COR-L47 (cell line): Measurements from ENCODE around the gene CD28.

Source experiments
- DNase-seq: peaks from one replicate; lab custom pipeline; 2025; lab: John Stamatoyannopoulos, UW

Gene CD28

DNA sequence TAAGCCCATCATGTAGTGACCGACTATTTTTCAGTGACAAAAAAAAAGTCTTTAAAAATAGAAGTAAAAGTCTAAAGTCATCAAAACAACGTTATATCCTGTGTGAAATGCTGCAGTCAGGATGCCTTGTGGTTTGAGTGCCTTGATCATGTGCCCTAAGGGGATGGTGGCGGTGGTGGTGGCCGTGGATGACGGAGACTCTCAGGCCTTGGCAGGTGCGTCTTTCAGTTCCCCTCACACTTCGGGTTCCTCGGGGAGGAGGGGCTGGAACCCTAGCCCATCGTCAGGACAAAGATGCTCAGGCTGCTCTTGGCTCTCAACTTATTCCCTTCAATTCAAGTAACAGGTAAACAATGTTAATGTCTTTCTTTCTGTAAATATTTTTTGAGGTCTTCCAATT lies at the start of gene CD28:
Gene CD28 (plus strand): TSS at position 237 of the 400 bp plus-strand sequence. CDS start 58 bp downstream, at position 295.
- DNase-seq, result no peak

DNA sequence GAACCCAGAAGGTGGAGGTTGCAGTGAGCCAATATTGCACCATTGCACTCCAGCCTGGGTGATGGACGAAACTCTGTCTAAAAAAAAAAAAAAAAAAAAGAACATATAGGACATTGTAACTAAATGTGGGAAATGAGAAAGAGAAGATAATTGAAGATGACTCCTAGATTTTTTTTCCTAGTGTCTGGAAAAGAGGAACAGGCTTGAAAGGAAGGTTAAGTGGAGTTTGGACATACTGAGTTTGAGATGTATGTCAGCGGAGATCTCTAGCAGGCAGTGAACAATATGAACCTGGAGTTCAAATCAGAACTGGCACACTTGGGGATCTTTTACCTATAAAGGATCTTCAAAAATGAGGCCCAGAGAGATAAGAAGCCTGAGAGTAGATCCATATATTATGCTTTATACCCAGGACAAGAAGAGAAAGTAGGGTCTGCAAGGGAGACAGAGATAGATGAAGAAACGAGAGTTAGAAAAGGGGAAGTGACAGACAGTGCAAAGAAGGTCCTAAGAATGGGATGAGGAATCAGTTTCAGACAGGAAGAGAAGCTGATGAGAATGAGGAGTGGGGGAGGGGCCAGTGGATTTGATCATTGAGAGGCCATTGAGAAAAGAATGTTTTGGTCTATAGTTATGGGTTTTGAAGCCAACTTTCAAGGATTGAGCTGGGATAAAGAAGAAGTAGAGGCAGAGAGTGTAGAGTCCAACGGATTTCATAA lies 46.9 kb upstream of the CD28 start:
- no peak for DNase-seq

DNA sequence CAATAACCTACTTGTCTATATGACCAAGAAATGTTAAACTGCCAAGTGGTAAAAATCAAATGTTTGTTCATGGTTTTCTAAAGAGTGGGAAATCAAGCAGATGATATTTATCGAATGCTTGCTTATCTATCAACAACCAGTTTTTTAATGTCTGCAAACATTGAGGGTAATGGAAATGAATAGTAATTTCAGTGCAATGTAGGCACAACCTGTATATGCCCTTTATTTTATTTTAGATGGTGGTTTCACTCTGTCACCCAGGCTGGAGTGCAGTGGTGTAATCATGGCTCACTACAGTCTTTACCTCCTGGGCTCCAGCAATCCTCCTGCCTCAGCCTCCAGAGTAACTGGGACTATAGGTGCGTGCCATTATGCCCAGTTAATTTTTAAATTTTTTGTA lies 46.0 kb upstream of the CD28 start:
- no peak for DNase-seq

DNA sequence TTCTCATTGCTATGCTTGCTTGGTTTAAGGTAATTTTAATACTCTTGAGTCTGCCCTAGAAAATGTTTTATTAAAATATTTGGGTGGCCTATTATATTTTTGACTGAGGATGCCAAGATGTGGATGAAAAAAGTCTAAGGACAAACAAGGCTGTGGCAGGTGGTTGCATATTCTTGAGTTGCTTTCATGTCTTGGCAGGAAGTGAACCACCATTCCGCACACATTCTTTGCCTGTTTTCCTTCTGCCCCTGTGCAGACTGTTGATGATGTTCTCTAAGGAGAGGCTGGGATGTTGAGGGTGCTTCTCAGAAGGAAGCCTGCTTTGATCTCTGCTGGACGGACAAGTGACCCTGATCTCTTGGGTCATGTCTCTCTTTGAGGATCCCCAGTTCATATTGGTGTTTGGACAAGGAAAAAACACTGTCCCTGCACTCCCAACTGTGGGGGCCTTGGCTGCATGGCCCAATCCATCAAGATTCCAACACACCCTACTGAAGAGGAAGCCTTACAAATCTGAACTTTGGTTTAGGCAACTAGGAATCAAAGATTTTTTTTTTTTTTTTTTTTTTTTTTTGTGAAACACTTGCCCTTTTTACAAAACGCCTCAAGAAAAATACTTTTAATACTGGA lies 45.0 kb upstream of the CD28 start:
- DNase-seq, result no peak

DNA sequence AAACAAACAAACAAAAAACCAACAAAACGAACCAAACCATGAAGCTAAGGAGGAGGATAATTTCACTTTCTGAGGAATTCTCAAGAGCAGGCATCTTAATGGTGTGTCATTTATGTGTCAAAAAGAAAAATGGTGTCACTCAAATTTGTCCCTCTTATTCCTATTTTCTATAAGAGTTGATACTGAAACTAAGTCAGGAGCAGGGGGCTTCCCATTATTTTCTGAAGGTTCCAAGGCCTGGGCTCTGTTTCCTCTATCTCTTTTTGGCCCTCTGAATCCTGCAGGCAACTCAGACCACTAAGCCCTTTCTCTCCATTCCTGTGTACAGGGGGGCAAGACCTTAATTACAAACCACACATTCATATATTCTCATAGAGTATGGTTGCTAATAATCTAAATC lies 44.0 kb upstream of the CD28 start:
- DNase-seq, result no peak

DNA sequence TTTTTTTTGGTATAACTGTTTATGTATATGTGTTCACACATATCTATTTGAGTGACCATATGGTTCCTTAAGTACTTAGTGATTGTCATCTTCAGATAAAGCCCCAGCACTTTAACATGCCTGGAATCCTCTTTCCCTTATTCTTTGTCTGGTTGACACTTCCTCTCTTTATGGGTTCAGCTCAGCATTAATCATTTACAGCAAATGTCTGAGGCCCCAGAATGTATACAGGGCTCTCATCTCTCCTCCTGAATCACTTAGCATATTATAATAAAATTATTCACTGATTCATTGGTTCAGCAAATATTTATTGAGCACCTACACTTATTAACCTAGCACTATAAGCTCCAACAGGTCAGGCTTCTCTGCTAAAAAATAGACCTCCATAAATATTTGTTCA lies 43.5 kb upstream of the CD28 start:
- no peak for DNase-seq

DNA sequence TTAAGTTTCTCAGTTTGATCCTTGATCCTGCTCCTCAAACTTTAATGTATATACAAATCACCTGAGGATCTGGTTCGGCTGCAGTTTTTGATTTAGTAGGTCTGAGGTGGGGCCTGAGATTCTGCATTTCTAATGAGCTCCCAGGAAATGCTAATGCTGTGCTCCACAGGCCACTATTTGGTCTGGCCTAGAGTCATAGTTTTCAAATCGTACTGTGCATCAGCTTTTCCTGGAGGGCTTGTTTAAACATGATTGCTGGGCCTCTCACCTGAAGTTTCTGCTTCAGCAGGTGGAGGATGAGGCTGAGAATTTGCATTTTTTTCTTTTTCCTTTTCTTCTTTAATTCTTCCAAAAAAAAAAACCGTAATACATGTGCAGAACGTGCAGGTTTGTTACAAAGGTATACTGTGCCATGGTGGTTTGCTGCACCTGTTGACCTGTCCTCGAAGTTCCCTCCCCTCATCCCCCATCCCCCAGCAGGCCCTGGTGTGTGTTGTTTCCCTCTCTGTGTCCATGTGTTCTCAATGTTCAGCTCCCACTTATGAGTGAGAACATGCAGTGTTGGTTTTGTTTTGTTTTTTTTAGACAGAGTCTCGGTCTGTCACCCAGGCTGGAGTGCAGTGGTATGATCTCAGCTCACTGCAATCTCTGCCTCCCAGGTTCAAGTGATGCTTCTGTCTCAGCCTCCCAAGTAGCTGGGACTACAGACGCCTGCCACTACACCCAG lies 42.2 kb upstream of the CD28 start:
- no peak for DNase-seq

DNA sequence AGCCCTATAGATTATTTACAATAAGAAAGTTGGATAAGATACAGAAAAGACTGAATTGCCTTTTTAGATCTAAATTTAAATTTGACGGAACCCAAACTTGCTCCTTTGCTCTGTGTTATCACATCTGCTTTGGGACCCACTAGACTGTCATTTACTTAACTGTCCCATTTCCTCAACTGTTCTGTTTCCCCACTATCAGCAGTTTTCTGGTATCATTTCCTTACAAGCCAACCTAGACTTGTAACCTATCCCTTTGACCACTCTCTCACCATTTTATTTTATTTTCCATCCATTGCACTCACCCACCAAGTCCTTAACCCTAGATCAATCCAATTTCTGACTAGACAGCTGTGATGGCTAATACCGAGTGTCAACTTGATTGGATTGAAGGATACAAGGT lies 38.6 kb upstream of the CD28 start:
- no peak for DNase-seq

DNA sequence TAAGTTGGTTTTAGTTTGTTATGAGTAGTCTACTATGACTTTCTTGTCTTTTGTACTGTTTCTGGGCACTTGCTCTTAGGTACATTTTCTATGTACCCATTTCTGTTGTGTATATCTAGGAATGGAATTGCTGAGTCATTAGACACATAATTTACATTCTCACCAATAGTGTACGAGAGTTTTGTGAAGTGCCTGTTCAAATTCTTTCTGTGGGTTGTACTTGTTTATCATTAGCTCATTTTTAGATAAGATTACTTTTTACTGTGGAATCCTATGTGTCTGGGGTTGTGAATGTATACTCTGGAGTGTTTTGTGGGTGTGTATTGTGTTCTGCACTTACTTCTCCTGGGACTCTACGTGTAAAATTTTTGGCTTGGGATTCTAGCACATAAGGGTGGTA lies 36.6 kb upstream of the CD28 start:
- DNase-seq, result no peak

DNA sequence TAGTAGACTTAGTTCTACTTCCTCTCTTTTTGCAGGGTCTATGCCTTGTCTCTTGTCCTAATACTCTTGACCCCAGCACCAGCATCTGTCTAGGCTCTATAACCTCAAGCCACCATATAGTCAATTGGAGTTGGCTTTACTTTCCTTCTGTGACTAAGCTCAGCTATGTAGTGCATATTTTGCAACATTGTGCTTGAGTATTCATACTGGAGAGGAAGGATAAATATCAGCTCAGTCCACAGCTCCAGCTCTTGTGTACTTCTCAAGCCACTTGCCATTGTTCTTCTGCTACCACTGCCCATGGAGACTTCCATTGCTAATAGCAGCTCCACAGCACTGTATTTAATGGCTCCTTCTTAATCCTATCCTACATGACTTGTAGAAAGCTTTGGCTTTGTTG lies 35.5 kb upstream of the CD28 start:
- DNase-seq, result no peak

DNA sequence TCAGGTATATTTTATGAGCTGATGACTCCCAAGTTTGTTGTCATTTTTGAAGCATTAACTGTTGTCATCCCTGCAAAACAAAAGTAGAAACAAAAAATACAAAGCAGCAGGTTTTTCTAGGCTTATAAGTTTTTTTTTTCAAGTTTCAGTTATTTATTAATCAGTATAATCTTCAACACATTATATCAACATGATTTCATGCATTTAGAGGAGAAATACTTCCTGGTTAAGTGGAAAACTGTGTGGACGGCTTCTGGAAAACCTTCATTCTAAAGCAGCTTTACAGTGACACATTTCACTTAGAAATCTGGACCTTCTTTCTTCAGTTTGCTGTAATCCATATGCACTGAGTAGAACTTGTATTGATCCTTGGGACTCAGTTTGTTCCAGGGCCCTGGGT lies 34.6 kb upstream of the CD28 start:
- DNase-seq, result no peak

DNA sequence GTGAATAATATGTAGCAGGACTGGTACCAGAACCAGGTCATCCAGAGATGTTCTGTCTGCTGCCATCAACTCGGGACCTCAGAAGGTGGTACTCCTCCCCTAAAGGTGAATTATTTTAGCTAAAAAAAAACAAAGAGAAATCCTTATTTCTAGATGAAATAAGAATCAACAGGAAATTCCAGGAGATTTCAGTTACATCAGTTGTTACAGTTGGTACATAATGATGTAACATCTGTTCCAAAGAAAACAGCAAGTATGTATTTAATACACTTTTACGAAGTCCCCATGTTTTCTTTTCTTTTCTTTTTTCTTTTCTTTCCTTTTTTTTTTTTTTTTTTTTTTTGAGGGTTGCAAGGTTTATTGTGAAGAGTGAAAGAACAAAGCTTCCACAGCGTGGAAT lies 33.6 kb upstream of the CD28 start:
- no peak for DNase-seq

DNA sequence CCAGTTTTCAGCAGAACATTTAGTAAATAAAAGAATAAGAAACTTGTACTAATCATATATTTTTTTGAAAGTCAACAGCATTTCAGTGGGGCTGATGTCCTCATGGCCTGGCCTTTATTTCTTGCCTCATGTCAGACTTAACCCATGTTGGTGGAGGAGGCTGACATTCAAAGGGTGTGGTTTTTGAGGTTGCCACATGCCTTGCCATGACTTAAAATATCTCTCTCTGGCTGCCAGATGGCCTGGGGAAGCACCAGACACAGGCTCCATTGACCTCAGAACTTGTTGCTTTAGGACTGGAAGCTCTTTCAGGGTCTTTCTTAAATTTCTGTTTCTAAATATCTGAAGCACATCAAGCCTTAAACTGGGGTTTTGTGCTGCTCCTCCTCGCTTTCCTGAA lies 32.5 kb upstream of the CD28 start:
- no peak for DNase-seq

DNA sequence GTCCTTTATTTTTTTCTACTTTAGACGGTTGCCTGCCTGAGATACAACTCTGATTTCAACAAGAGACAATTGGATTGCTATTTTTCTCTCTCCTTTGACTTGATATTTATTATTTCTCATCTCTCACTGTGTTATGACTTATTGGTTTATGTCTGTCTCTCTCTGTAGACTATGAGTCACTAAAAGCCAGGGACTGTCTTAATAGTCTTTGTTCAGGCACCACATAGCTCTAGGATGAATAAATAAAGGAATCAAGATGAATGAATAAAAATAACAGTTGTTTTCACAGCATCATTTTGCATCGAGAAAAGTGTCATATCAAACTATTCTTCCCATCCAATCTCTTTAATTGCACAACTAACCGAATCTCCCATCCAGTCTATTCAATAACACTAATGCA lies 31.4 kb upstream of the CD28 start:
- DNase-seq, result no peak

DNA sequence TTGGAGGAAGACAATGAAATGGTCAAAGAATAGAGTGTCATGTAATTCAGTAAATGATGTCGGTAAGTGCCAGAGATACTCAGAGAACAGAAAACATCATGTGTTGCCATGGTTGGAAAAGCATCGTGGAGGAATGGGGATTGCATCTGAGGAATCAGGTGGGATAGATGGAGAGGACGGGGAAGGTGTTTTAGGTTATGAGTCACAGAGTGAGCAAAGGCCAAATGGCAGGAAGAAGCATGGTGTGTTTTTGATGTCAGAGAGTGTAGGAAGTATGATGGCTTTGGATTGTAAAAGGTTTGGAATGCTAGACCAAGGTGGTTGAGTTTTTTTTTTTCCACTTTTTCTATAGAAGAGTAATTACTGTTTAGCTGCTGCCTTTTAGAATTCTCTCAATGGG lies 27.5 kb upstream of the CD28 start:
- DNase-seq, result no peak

DNA sequence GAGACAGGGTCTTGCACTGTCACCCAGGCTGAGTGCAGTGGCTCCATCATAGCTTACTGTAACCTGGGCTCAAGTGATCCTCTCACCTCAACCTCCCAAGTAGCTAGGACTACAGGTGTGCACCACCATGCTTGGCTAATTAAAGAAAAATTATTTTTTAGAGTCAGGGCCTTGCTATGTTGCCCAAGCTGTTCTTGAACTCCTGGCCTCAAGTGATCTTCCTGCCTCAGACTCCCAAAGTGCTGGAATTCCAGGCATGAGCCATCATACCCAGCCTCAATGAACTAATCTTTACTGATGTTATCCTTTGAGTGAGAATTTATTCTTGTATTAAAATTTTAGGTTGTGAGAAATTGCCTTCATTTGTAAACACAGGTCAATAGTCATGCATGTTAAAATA lies 27.0 kb upstream of the CD28 start:
- DNase-seq, result no peak

DNA sequence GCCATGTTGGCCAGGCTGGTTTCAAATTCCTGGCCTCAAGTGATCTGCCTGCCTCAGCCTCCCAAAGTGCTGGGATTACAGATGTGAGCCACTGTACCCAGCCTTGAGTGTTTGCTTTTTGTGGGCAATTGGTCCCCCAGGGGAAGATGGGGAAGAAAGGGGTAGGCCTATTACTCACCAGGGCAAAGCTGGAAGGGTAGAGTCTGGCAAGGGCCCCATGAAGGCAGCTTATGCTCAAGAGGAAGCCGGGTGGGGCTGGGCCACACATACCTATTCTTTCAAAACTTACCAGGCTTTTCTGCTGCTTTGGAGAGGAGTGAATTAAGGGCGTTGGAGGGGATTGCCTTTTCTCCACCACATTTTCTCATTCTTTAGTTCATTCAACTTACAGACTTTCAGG lies 24.5 kb upstream of the CD28 start:
- DNase-seq, result no peak

DNA sequence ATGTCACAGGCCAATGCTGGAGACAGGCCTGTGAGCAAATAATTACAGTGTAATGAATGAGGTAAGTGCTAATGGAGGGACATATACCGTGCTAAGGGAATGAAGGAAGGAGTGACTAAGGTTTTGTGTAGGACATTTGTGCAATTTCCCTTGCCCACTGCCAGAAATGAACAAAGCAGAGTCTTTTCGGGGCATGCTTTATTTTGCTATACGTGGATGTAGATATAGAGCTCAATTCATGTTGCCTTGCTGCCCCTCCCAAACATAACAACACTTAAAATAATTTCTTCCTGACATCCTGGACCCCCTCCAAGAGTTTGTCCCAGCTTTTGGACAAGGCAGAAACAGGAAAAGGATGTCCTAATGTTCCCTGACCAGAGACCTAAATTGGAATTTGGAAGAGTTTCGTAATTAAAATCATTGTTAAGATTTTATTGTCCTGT lies 23.7 kb upstream of the CD28 start:
- no peak for DNase-seq

DNA sequence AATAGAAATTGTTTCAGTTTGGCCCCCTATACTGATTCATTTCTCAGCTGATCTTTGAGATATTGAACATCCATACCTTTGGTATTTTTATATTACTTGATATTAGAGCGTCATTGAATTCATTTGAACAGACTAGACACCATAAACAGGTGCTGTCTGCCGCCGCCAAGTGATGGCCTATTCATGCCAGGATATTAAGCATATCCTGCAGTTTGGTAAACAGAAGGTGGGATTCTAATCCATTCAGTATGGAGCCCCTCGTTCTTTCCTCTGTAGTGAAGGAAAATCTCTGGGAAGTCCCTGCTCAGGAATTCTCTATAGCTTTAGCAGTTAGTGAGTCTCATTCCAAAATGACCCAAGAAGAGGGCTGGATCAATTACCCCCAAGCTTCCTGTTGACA lies 23.0 kb upstream of the CD28 start:
- no peak for DNase-seq

DNA sequence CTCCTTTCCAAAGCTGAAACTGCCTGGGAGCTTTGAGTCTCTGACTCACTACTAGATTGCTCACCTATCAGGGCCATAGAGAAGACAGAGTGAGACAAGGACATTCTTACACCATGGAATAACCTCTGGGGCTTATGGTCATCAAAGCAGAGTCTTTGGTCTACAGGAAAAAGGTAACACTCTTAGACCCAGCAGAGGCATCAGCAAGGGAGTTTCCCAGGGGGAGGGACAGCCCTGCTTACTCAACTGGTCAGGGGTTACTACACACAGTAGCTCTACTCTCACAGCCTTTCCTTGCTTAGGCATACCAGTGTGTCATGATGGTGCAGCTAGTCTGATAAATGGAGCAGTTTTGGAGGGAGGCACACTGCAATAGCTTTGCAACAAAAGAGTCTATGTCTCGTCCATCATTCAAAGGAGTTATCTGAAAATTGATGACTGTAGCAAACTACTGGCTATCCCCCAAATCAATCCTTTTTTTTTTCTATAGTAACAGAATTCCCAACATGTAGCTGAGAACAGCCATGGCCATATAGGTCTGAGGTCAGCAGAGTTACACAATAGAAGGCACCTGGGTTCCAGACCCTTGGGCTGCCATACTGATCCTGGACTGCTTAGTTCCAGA lies 22.4 kb upstream of the CD28 start:
- DNase-seq, result no peak

DNA sequence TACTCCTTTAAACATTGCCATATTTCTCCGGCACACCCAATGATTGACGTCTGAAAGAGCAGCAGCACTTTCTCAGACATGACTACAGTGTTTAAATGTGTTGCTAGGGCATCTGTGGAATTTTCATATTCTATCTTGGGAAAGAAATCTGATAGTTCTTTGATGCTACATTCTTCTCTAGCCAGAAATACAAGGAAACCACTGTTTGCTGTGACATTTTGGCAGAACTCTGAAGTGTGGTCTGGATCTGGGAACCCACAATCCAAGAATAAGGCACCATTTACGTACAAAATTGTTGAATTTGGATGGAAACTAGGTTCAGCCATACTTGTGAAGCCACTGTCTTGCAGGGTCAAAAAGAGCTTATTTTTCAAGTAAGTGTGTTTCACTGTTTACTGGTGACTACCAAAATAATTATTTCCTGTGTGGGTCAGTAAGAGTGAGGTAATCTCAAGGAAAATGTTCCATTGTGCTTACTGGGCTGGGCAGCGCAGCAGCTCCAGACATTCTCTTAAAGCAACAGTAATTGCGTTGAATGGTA lies 21.3 kb upstream of the CD28 start:
- DNase-seq, result no peak

DNA sequence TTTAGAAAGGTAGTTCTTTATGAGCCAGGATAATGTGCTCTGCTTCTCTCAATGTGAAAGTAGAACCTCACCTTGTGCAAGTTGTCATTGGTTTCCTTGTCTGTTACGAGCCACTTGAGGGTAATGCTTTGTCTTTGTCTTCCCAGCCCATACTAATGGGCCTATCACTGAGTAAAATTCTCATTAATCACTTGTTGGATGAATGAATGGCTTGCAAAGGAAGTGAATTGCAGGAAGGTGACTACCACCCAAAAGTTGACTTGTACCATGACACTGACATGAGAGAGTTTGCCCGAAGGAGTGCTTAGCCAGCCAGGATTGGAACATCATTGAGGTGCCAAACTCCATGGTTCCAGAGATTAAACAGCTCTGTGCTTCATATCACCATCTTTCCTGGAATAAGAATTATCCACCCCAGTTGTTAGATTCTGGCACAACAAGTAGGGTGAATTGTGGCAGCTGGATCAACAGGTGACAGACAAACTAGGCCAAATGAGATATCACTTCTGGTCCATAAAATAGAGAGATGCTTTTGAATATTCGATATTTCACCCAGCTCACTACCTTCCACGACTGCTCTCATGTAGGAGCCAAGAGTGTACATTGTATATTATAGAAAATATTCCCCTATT lies 20.5 kb upstream of the CD28 start:
- no peak for DNase-seq
